IMR-90 (cell line): ENCODE measurements around the gene LAGE3. TPM values are rescaled to one million over a fixed set of nuclear protein-coding genes. Genes with fewer than 3 reads are reported as not detected.

Experiments used
- ATAC-seq: fragments of 200-7000 bp; cut with Tn5 transposase; 2 replicates; pipeline ENCODE4 v1.9.1; 2020; ENCODE audit warnings: low read depth, mild to moderate bottlenecking, moderate library complexity
- BruUV-seq: library from RNA; stranded (reverse); fragments of 400-500 nt; replicated peaks from 2 replicates; lab custom pipeline; 2021; lab: Mats Ljungman, UMichigan
- CTCF ChIA-PET: fragments of 300-600 bp; formaldehyde crosslinking; extraction: SDS; loops from one replicate; lab custom pipeline; 2021; ENCODE audit warnings: antibody characterized with exemption; lab: Yijun Ruan, JAX
- POLR2A ChIA-PET: fragments of 300-600 bp; sonication (Branson Sonifier 250); formaldehyde crosslinking; loops from one replicate; lab custom pipeline; 2022; ENCODE audit warnings: antibody characterized with exemption; ENCODE audit not compliant: unreplicated experiment; lab: Charles Lee
- DNase-seq: peaks from one replicate; pipeline ENCODE4 v3.0.0; 2013
- H2AFZ ChIP-seq: replicated peaks from 2 replicates; pipeline ENCODE3; 2013; ENCODE audit warnings: low read length, mild to moderate bottlenecking; ENCODE audit not compliant: poor library complexity
- H2AK5ac ChIP-seq: 2 replicates; pipeline ENCODE4 v1.6.1; 2013; ENCODE audit warnings: low read depth, low read length, inconsistent platforms
- H2AK9ac ChIP-seq: replicated peaks from 2 replicates; pipeline ENCODE3; 2013; ENCODE audit warnings: mild to moderate bottlenecking, low read depth, low read length, moderate library complexity; ENCODE audit not compliant: poor library complexity
- H2BK120ac ChIP-seq: 2 replicates; pipeline ENCODE4 v1.6.1; 2013; ENCODE audit warnings: low read depth, low read length, inconsistent platforms
- H2BK15ac ChIP-seq: 3 replicates; pipeline ENCODE4 v1.6.1; 2013; ENCODE audit warnings: low read depth, low read length, inconsistent platforms
- H2BK20ac ChIP-seq: 2 replicates; pipeline ENCODE4 v1.6.1; 2013; ENCODE audit warnings: low read depth, mild to moderate bottlenecking, inconsistent platforms, low read length, moderate library complexity
- H2BK5ac ChIP-seq: 2 replicates; pipeline ENCODE4 v1.6.1; 2013; ENCODE audit warnings: mild to moderate bottlenecking, low read depth, low read length, inconsistent platforms; ENCODE audit not compliant: poor library complexity, severe bottlenecking
- H3K14ac ChIP-seq: replicated peaks from 2 replicates; pipeline ENCODE4 v1.6.1; 2013; ENCODE audit warnings: low read depth, low read length, inconsistent platforms
- H3K18ac ChIP-seq: 2 replicates; pipeline ENCODE4 v1.6.1; 2013; ENCODE audit warnings: low read depth, low read length, control low read depth
- H3K23ac ChIP-seq: 2 replicates; pipeline ENCODE4 v1.6.1; 2013; ENCODE audit warnings: low read depth, low read length, inconsistent platforms
- H3K27ac ChIP-seq: 2 replicates; pipeline ENCODE4 v1.5.1; 2013; ENCODE audit warnings: mild to moderate bottlenecking, control low read depth, low read length; ENCODE audit not compliant: insufficient read depth
- H3K27me3 ChIP-seq: 2 replicates; pipeline ENCODE4 v1.6.1; 2013; ENCODE audit warnings: low read length; ENCODE audit not compliant: control insufficient read depth, insufficient read depth
- H3K36me3 ChIP-seq: 2 replicates; pipeline ENCODE4 v1.6.1; 2013; ENCODE audit warnings: low read length, mixed read lengths; ENCODE audit not compliant: control insufficient read depth, insufficient read depth
- H3K4ac ChIP-seq: 2 replicates; pipeline ENCODE4 v1.6.1; 2013; ENCODE audit warnings: low read depth, low read length, inconsistent platforms
- H3K4me1 ChIP-seq: 2 replicates; pipeline ENCODE4 v1.6.1; 2013; ENCODE audit warnings: low read length, mixed read lengths; ENCODE audit not compliant: control insufficient read depth, insufficient read depth
- H3K4me2 ChIP-seq: 2 replicates; pipeline ENCODE4 v1.6.1; 2013; ENCODE audit warnings: low read depth, mild to moderate bottlenecking, control low read depth, low read length, moderate library complexity
- H3K4me3 ChIP-seq: 2 replicates; pipeline ENCODE4 v1.5.1; 2013; ENCODE audit warnings: low read depth, mild to moderate bottlenecking, control low read depth, low read length, moderate library complexity; ENCODE audit not compliant: insufficient read depth
- H3K56ac ChIP-seq: 2 replicates; pipeline ENCODE4 v1.6.1; 2013; ENCODE audit warnings: low read length, inconsistent platforms; ENCODE audit not compliant: insufficient read depth; ENCODE audit errors: extremely low read depth
- H3K79me1 ChIP-seq, 2 experiments: 2 replicates each; pipeline ENCODE4 v1.6.1; 2013; ENCODE audit warnings: low read length in 2 of 2, inconsistent platforms in 1 of 2, low read depth in 1 of 2
- H3K9ac ChIP-seq: 2 replicates; pipeline ENCODE4 v1.6.1; 2013; ENCODE audit warnings: low read depth, low read length, control low read depth
- H3K9me1 ChIP-seq: 2 replicates; pipeline ENCODE4 v1.6.1; 2013; ENCODE audit warnings: low read length, inconsistent platforms; ENCODE audit not compliant: insufficient read depth
- H3K9me3 ChIP-seq: 2 replicates; pipeline ENCODE4 v1.6.1; 2013; ENCODE audit warnings: low read length; ENCODE audit not compliant: control insufficient read depth, insufficient read depth
- H4K20me1 ChIP-seq: 2 replicates; pipeline ENCODE4 v1.6.1; 2013; ENCODE audit warnings: low read length, inconsistent platforms; ENCODE audit not compliant: insufficient read depth
- H4K5ac ChIP-seq: 2 replicates; pipeline ENCODE4 v1.6.1; 2013; ENCODE audit warnings: mild to moderate bottlenecking, low read depth, low read length, control low read depth
- H4K8ac ChIP-seq, 2 experiments: 2 replicates each; pipeline ENCODE4 v1.6.1; 2013; ENCODE audit warnings: low read depth in 2 of 2, low read length in 2 of 2, control low read depth in 1 of 2, inconsistent platforms in 1 of 2
- H4K91ac ChIP-seq: 2 replicates; pipeline ENCODE4 v1.6.1; 2013; ENCODE audit warnings: low read depth, low read length, inconsistent platforms; ENCODE audit not compliant: insufficient read depth
- BHLHE40 ChIP-seq: fragments of 150-350 bp; IDR thresholded peaks from 2 replicates; pipeline ENCODE4 v1.6.1; 2016; ENCODE audit warnings: mild to moderate bottlenecking, low read depth, low read length
- CEBPB ChIP-seq: IDR thresholded peaks from 2 replicates; pipeline ENCODE4 v1.6.1; 2012; ENCODE audit warnings: low read depth, low read length, improper control_type of control experiment
- CHD1 ChIP-seq: IDR thresholded peaks from 2 replicates; pipeline ENCODE4 v1.6.1; 2012; ENCODE audit warnings: low read depth, low read length, improper control_type of control experiment
- FOS ChIP-seq: fragments of 150-350 bp; IDR thresholded peaks from 2 replicates; pipeline ENCODE4 v1.6.1; 2016; ENCODE audit warnings: low read depth, low read length
- MAZ ChIP-seq: IDR thresholded peaks from 2 replicates; pipeline ENCODE4 v1.6.1; 2012; ENCODE audit warnings: low read depth, mild to moderate bottlenecking, low read length, improper control_type of control experiment, moderate library complexity, borderline replicate concordance
- MXI1 ChIP-seq: IDR thresholded peaks from 2 replicates; pipeline ENCODE4 v1.6.1; 2012; ENCODE audit warnings: low read depth, mild to moderate bottlenecking, low read length, moderate library complexity, borderline replicate concordance
- NFE2L2 ChIP-seq: fragments of 150-350 bp; IDR thresholded peaks from 2 replicates; pipeline ENCODE4 v1.6.1; 2016; ENCODE audit warnings: low read depth, mild to moderate bottlenecking, low read length
- POLR2A ChIP-seq: IDR thresholded peaks from 2 replicates; pipeline ENCODE4 v1.6.1; 2012; ENCODE audit warnings: mild to moderate bottlenecking, low read depth, low read length
- RCOR1 ChIP-seq: IDR thresholded peaks from 2 replicates; pipeline ENCODE4 v1.6.1; 2012; ENCODE audit warnings: mild to moderate bottlenecking, low read length, improper control_type of control experiment; ENCODE audit not compliant: insufficient replicate concordance
- RFX5 ChIP-seq: IDR thresholded peaks from 2 replicates; pipeline ENCODE4 v1.8.0; 2012; ENCODE audit warnings: low read depth, mild to moderate bottlenecking, low read length, moderate library complexity
- SMC3 ChIP-seq: fragments of 150-350 bp; IDR thresholded peaks from 2 replicates; pipeline ENCODE4 v1.6.1; 2016; ENCODE audit warnings: low read depth, mild to moderate bottlenecking, antibody characterized with exemption, low read length, moderate library complexity
- WGBS, 2 experiments: methylation state at CpG; one replicate each; pipeline versions ENCODE4 v1.1.5 to v1.1.7; 2013; ENCODE audit warnings: missing lambda C conversion rate in 2 of 2; ENCODE audit not compliant: insufficient read length in 1 of 2; ENCODE audit errors: extremely low coverage in 2 of 2; 5-methylcytosine and 5-hydroxymethylcytosine counted together
- dilution Hi-C: fragments of 300-500 bp; cut with HindIII; formaldehyde crosslinking; loops from one replicate; pipeline ENCODE4 v1.14.3; 2018; ENCODE audit warnings: low sequenced_read_pairs; ENCODE audit not compliant: unreplicated experiment
- in situ Hi-C: fragments of 300-500 bp; cut with MboI; formaldehyde crosslinking; loops from 3 replicates; pipeline ENCODE4 v1.14.3; 2019; ENCODE audit warnings: low sequenced_read_pairs, inconsistent platforms, mixed read lengths
- intact Hi-C: fragments of 100-400 bp; cut with micrococcal nuclease; formaldehyde crosslinking; loops from 2 replicates; pipeline ENCODE4 v1.10.0; 2022
- polyA plus RNA-seq, 3 experiments: library from polyadenylated mRNA; depleted of rRNA; stranded (reverse); fragments of >200 nt; gene quantifications; 2 replicates each; pipeline ENCODE4 v1.2.3, GENCODE V29; 2012; ENCODE audit warnings: low replicate concordance in 1 of 3
- total RNA-seq: library from RNA; depleted of rRNA; stranded (reverse); fragments of >200 nt; gene quantifications from 2 replicates; pipeline ENCODE4 v1.2.3, GENCODE V29; 2012
- TF ChIP-seq, protein P1 (sequence below): fragments of 150-350 bp; IDR thresholded peaks from 2 replicates; pipeline ENCODE4 v1.6.1; 2016; ENCODE audit warnings: low read depth, mild to moderate bottlenecking, low read length, moderate library complexity, borderline replicate concordance

The LAGE3 gene
- total and polyA plus RNA-seq, 2 of the 4 experiments (the other 2 are of a cell fraction): 3.6 to 14.8 TPM

DNA sequence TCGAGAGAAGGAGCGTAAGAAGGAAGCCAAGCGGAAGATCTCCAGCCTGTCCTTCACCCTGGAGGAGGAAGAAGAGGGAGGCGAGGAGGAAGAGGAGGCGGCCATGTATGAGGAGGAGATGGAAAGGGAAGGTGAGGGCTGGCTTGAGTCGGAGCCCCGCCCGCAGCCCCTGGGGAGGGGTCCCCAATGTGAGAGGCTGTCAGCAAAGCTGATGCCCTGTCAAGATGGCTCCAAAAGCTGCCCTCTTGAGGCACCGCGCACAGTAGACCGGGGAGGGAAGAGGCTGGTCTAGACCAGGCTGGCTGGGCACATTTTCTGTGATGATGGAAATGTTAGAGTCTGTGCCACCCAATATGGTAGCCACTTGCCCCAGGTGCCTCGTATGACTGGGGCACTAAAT, 32.7 kb downstream of the LAGE3 start:
- no peak overlapping the region for H2BK15ac ChIP-seq
- no peaks in the 10 kb centered on the region; the same call in 1 of the 2 replicates for H3K9me3 ChIP-seq
- H3K27me3 ChIP-seq: no peaks in the 10 kb centered on the region
- no peak overlapping the region for H4K91ac ChIP-seq
- peaks cover 59% of the 10 kb centered on the region for H3K36me3 ChIP-seq
- no peak overlapping the region for H2AFZ ChIP-seq
- H3K56ac ChIP-seq: no peak overlapping the region
- no peak overlapping the region for H2BK120ac ChIP-seq
- H4K5ac ChIP-seq: no peak overlapping the region
- TF ChIP-seq NFE2L2 (no peak), MXI1 (no peak), MAZ (no peak), CEBPB (no peak), FOS (no peak), CHD1 (no peak), RFX5 (no peak), RCOR1 (no peak), SMC3 (no peak), BHLHE40 (no peak), POLR2A (no peak)
- TF ChIP-seq, protein P1, sequence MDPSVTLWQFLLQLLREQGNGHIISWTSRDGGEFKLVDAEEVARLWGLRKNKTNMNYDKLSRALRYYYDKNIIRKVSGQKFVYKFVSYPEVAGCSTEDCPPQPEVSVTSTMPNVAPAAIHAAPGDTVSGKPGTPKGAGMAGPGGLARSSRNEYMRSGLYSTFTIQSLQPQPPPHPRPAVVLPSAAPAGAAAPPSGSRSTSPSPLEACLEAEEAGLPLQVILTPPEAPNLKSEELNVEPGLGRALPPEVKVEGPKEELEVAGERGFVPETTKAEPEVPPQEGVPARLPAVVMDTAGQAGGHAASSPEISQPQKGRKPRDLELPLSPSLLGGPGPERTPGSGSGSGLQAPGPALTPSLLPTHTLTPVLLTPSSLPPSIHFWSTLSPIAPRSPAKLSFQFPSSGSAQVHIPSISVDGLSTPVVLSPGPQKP: no peak
- H4K20me1 ChIP-seq: no peaks in the 10 kb centered on the region; the same call in 1 of the 2 replicates
- no peak overlapping the region; the same call in 1 of the 2 replicates for H3K23ac ChIP-seq
- H3K9me1 ChIP-seq: no peaks in the 10 kb centered on the region
- H3K4ac ChIP-seq: no peak overlapping the region
- H3K4me2 ChIP-seq: no peak overlapping the region
- no peak overlapping the region for H3K27ac ChIP-seq
- intact Hi-C loops: no loop called here
- no peak overlapping the region for H2AK5ac ChIP-seq
- no peak overlapping the region for H2AK9ac ChIP-seq
- H4K8ac ChIP-seq: no peak overlapping the region
- no peak overlapping the region for H3K14ac ChIP-seq
- ATAC-seq (no peak), DNase-seq (no peak)
- in situ Hi-C loops: no loop called here
- H3K79me1 ChIP-seq: peaks cover 0 to 32% of the 10 kb centered on the region in 2 experiments; a peak in 2 of 4 replicates
- no peak overlapping the region for H3K4me3 ChIP-seq
- H3K4me1 ChIP-seq: peaks cover 8% of the 10 kb centered on the region; the same call in 1 of the 2 replicates
- BruUV-seq: no TSS peak
- dilution Hi-C loops: no loop called here
- POLR2A ChIA-PET: interaction anchor here (1.0 kb wide), 1 partner anchor 8 kb away, joined by 3 read pairs; no protein-coding TSS in a partner anchor
- H3K9ac ChIP-seq: no peak overlapping the region
- H2BK20ac ChIP-seq: no peak overlapping the region
- H2BK5ac ChIP-seq: no peak overlapping the region
- WGBS, 2 experiments: 72% methylated on average over 2 of the region's 12 CpGs; no CpG with 5 or more reads in 1 of the 2 experiments
- CTCF ChIA-PET: no interaction called here
- H3K18ac ChIP-seq: no peak overlapping the region
